Measurements from ENCODE around the gene ARMC5. TPM values are rescaled to one million over a fixed set of nuclear protein-coding genes. Genes with fewer than 3 reads are reported as not detected.

The ARMC5 gene
- total RNA-seq, 1 experiment from 2014 or later: 11.3 TPM

- TF ChIP-seq ATF6 (CRISPR knock-in tag; IDR thresholded peaks at IDR 0.05): no peak
- TF ChIP-seq HMGA2 (CRISPR knock-in tag; IDR thresholded peaks at IDR 0.05): no peak
- TF ChIP-seq GTF2I (CRISPR knock-in tag; conservative IDR thresholded peaks at IDR 0.05): no peak
- TF ChIP-seq NFYB (CRISPR knock-in tag; conservative IDR thresholded peaks at IDR 0.05; ENCODE audit: low read depth): no peak
- no peak for TF ChIP-seq NR1H2 (CRISPR knock-in tag; IDR thresholded peaks at IDR 0.05)
- no peak for TF ChIP-seq ELF4 (CRISPR knock-in tag; IDR thresholded peaks at IDR 0.05; ENCODE audit: low read depth)
- TF ChIP-seq CTCF (IDR thresholded peaks at IDR 0.05): no peak
Observed at GRCh38 chr16:31507617-31507928, 48.3 kb downstream of the ARMC5 start (continued).

GRCh38 chr16:31507929-31508705, 48.8 kb downstream of the ARMC5 start, which contains the start of gene RUSF1:
TSS of gene RUSF1 (minus strand) at chr16:31508391. CDS start at chr16:31508373, 18 bp downstream.
- Mint-ChIP-seq H3K9me3 (0 out of 2 replicates have a peak, but pooled peaks cover 4% of the 10 kb centered on the region), H3K36me3 (no peaks in the 10 kb centered on the region), H3K4me1 (peaks cover 18% of the 10 kb centered on the region), H3K27ac (peak within 1 kb of the TSS; percentile 87), H3K4me3 (peak within 1 kb of the TSS; percentile 92), H3K27me3 (ENCODE audit: low read depth) (peaks cover 6% of the 10 kb centered on the region)
- ChIA-PET CTCF (interaction anchor here (0.6 to 1.7 kb wide), 7 partner anchors 20 to 386 kb away, joined by 3 to 9 read pairs (median 4); no protein-coding TSS in a partner anchor), POLR2A (interaction anchor here (0.7 to 1.0 kb wide), 4 partner anchors 16 to 205 kb away, joined by 3 to 7 read pairs (median 6); a partner anchor contains a TSS)
- peak; percentile 91 for DNase-seq (ENCODE audit: low spot score)
- ATAC-seq: peak; percentile 91
- TF ChIP-seq ZNF263 (CRISPR knock-in tag; IDR thresholded peaks at IDR 0.05; ENCODE audit: low read depth): no peak
- TF ChIP-seq E2F1 (CRISPR knock-in tag; IDR thresholded peaks at IDR 0.05): no peak
- peak; percentile 78; the same call in 1 of the 2 replicates for TF ChIP-seq ARID4B (CRISPR knock-in tag; IDR thresholded peaks at IDR 0.05; ENCODE audit: borderline replicate concordance)
- TF ChIP-seq SOX15 (CRISPR knock-in tag; IDR thresholded peaks at IDR 0.05): no peak
- TF ChIP-seq MLX (CRISPR knock-in tag; IDR thresholded peaks at IDR 0.05): no peak
- TF ChIP-seq ZSCAN18 (CRISPR knock-in tag; IDR thresholded peaks at IDR 0.05): no peak
- no peak for TF ChIP-seq ZNF423 (CRISPR knock-in tag; IDR thresholded peaks at IDR 0.05)
- 0 out of 2 replicates have a peak, but pooled peaks have one; percentile 64 for TF ChIP-seq KAT7 (CRISPR knock-in tag; IDR thresholded peaks at IDR 0.05; ENCODE audit: borderline replicate concordance)
- TF ChIP-seq USF2 (CRISPR knock-in tag; IDR thresholded peaks at IDR 0.05): no peak
- TF ChIP-seq ZNF512 (CRISPR knock-in tag; IDR thresholded peaks at IDR 0.05; ENCODE audit: borderline replicate concordance): no peak
- TF ChIP-seq ZNF396 (CRISPR knock-in tag; IDR thresholded peaks at IDR 0.05; ENCODE audit: borderline replicate concordance): no peak
- TF ChIP-seq NR1H2 (CRISPR knock-in tag; IDR thresholded peaks at IDR 0.05): no peak
- peak; percentile 86 for TF ChIP-seq GABPB1 (CRISPR knock-in tag; IDR thresholded peaks at IDR 0.05)
- TF ChIP-seq NFYB (CRISPR knock-in tag; conservative IDR thresholded peaks at IDR 0.05; ENCODE audit: low read depth): no peak
- no peak for TF ChIP-seq HMGA2 (CRISPR knock-in tag; IDR thresholded peaks at IDR 0.05)
